ENCODE measurements around the gene LACRT.

LACRT gene

GRCh38 chr12:54586620-54587019 is 48.1 kb downstream of the LACRT start:
- no peak for DNase-seq (ENCODE audit: low spot score)
- Histone ChIP-seq H3K27ac (peak overlapping the region in 1 of 2 donors; percentile 65), H3K4me3 (peak overlapping the region; percentile 82)
- TF ChIP-seq CTCF (IDR thresholded peaks at IDR 0.05) = no peak

- no peak for TF ChIP-seq CTCF (IDR thresholded peaks at IDR 0.05)
Observed at GRCh38 chr12:54585243-54585642, 49.5 kb downstream of the LACRT start.

GRCh38 chr12:54584128-54584527 is 50.6 kb downstream of the LACRT start:
- H3K4me3 ChIP-seq = no peak overlapping the region
- no peak overlapping the region for H3K27ac ChIP-seq
- no peak for DNase-seq (ENCODE audit: low spot score)
- TF ChIP-seq CTCF (IDR thresholded peaks at IDR 0.05) = no peak

More at GRCh38 chr12:54585243-54585642, 49.5 kb downstream of the LACRT start:
- Histone ChIP-seq H3K4me3 (no peak overlapping the region), H3K27ac (no peak overlapping the region)
- DNase-seq (ENCODE audit: low spot score) = no peak

- no peak for DNase-seq (ENCODE audit: low spot score)
- no peak for TF ChIP-seq CTCF (IDR thresholded peaks at IDR 0.05)
- no peak overlapping the region for H3K27ac ChIP-seq
Observed at GRCh38 chr12:54583726-54584125, 51.0 kb downstream of the LACRT start.

GRCh38 chr12:54581412-54581811 is 53.3 kb downstream of the LACRT start:
- no peak overlapping the region for H3K27ac ChIP-seq
- no peak for TF ChIP-seq CTCF (IDR thresholded peaks at IDR 0.05)
- H3K4me3 ChIP-seq = no peak overlapping the region
- DNase-seq (ENCODE audit: low spot score) = no peak

More at GRCh38 chr12:54583726-54584125, 51.0 kb downstream of the LACRT start:
- no peak overlapping the region for H3K4me3 ChIP-seq
